ENCODE results near the gene PSAPL1.

- no peak for TF ChIP-seq CTCF (conservative IDR thresholded peaks at IDR 0.05 in 1 of 2, IDR thresholded peaks at IDR 0.05 in 1 of 2; ENCODE audit: low read depth in 1 of 2, low read length in 2 of 2)
- TF ChIP-seq EZH2 (IDR thresholded peaks at IDR 0.05; ENCODE audit: low read length, missing control alignments): no peak
Observed at GRCh38 chr4:7398104-7398423, 36.7 kb downstream of the PSAPL1 start.
